Peyer's patch (tissue), 4 donors: Measurements from ENCODE around the gene STIMATE.

Experiments used
- POLR2A ChIP-seq, 2 donors: fragments of 450-650 bp; IDR thresholded peaks; one replicate each; pipeline ENCODE4 v1.5.1; 2017; ENCODE audit warnings: antibody characterized with exemption in 2 of 2, mild to moderate bottlenecking in 2 of 2, moderate library complexity in 2 of 2
- TF ChIP-seq, protein P1 (sequence below), 6 experiments: fragments of 450-650 bp in 4 of 6; fragments of 200-600 bp in 2 of 6; sonication (generic) in 1 of 6; IDR thresholded peaks; one replicate each; pipeline ENCODE4 v1.5.1; 2017 to 2019; ENCODE audit warnings: antibody characterized with exemption in 6 of 6, mild to moderate bottlenecking in 3 of 6, moderate library complexity in 1 of 6

DNA sequence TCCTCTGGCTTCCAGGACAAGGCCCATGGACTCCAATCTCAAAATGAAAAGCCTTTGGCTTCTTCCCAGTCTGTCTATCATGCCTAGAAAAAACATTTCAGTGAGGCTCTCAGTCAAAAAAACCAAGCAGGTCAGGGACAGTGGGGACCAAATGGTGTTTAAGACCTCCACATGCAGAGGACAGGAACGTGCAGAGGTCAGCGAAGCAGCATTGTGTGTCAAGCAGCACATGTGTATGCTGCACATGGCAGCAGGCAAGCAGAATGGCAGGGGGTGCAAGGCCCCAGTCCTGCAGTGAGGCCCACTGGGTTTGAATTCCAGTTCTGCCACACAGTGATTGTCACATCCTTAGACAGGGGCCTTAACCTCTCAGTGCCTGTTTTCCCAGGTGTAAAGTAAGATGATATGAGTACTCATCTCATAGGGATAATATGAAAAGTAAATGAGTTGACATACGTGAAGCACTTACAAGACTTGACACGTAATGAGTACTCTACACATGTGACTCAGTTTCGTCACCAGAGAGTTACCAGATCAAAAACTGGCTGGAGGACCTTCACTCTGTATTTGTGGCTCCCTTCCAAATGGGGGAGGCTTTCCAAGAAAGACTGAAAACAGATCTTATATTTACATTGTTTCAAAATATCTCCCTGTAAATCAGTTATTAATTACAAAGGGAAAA, 11.2 kb downstream of the STIMATE start:
- TF ChIP-seq, protein P1, sequence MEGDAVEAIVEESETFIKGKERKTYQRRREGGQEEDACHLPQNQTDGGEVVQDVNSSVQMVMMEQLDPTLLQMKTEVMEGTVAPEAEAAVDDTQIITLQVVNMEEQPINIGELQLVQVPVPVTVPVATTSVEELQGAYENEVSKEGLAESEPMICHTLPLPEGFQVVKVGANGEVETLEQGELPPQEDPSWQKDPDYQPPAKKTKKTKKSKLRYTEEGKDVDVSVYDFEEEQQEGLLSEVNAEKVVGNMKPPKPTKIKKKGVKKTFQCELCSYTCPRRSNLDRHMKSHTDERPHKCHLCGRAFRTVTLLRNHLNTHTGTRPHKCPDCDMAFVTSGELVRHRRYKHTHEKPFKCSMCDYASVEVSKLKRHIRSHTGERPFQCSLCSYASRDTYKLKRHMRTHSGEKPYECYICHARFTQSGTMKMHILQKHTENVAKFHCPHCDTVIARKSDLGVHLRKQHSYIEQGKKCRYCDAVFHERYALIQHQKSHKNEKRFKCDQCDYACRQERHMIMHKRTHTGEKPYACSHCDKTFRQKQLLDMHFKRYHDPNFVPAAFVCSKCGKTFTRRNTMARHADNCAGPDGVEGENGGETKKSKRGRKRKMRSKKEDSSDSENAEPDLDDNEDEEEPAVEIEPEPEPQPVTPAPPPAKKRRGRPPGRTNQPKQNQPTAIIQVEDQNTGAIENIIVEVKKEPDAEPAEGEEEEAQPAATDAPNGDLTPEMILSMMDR (IDR thresholded peaks at IDR 0.05): no peak
- no peak for TF ChIP-seq POLR2A (IDR thresholded peaks at IDR 0.05)
